NCI-H82 (cell line): ENCODE measurements around the gene ADORA3.
"Not testable (repeated sequence)": the region's sequence is repeated elsewhere in the genome, so short reads cannot be mapped to it uniquely, and the experiment has no call there.

Experiments used
- DNase-seq: peaks from one replicate; lab custom pipeline; 2025; lab: John Stamatoyannopoulos, UW

The ADORA3 gene

GRCh38 chr1:111503585-111504060, at the start of gene ADORA3, which contains the start of gene TMIGD3:
ADORA3 (minus strand) TSS chr1:111503633; CDS start chr1:111503354, 279 bp downstream.
TMIGD3 (minus strand) TSS chr1:111503633; CDS start chr1:111503354, 279 bp downstream.
- DNase-seq = no peak

- DNase-seq = no peak
These were observed 49.8 kb upstream of the ADORA3 start for GRCh38 chr1:111553196-111553595.

- no peak for DNase-seq
These were observed 49.2 kb upstream of the ADORA3 start for GRCh38 chr1:111552587-111552986.

GRCh38 chr1:111551623-111552411, 48.4 kb upstream of the ADORA3 start:
- DNase-seq = no peak

- DNase-seq = not testable (repeated sequence)
These were observed 44.4 kb upstream of the ADORA3 start for GRCh38 chr1:111547786-111548185.

- DNase-seq = no peak
These were observed 38.8 kb upstream of the ADORA3 start for GRCh38 chr1:111542187-111542586.

GRCh38 chr1:111541721-111542120, 38.3 kb upstream of the ADORA3 start:
- DNase-seq = no peak

- DNase-seq = no peak
These were observed 37.5 kb upstream of the ADORA3 start for GRCh38 chr1:111540928-111541327.

GRCh38 chr1:111538343-111539025, 35.1 kb upstream of the ADORA3 start:
- DNase-seq = no peak

GRCh38 chr1:111535256-111536191, 32.1 kb upstream of the ADORA3 start:
- DNase-seq = no peak

- DNase-seq = no peak
These were observed 16.6 kb upstream of the ADORA3 start for GRCh38 chr1:111520053-111520452.

GRCh38 chr1:111517469-111518225, 14.2 kb upstream of the ADORA3 start:
- no peak for DNase-seq

GRCh38 chr1:111516005-111516535, 12.6 kb upstream of the ADORA3 start:
- no peak for DNase-seq

GRCh38 chr1:111515291-111516004, 12.0 kb upstream of the ADORA3 start:
- DNase-seq = no peak

- DNase-seq = no peak
These were observed 10.1 kb upstream of the ADORA3 start for GRCh38 chr1:111513410-111514020.

- no peak for DNase-seq
These were observed 9.5 kb upstream of the ADORA3 start for GRCh38 chr1:111512931-111513330.

- no peak for DNase-seq
These were observed 8.9 kb upstream of the ADORA3 start for GRCh38 chr1:111512132-111512889.

- DNase-seq = no peak
These were observed 7.9 kb upstream of the ADORA3 start for GRCh38 chr1:111511370-111511769.

GRCh38 chr1:111509997-111510375, 6.6 kb upstream of the ADORA3 start:
- DNase-seq = no peak
